Aorta (tissue), 5 donors: ENCODE results near the gene HOXD10. TPM values are rescaled to one million over a fixed set of nuclear protein-coding genes. Genes with fewer than 3 reads are reported as not detected.

ENCODE experiments used
- ATAC-seq: fragments of 200-7000 bp; cut with Tn5 transposase; one replicate; pipeline ENCODE4 v1.9.1; 2022; ENCODE audit warnings: moderate library complexity; ENCODE audit not compliant: low FRiP score
- DNase-seq, 2 donors: peaks; one replicate each; pipeline ENCODE4 v3.0.0-alpha.2; 2020
- H3K27ac ChIP-seq, 2 donors: one replicate each; pipeline ENCODE4 v1.5.1; 2013; ENCODE audit warnings: low read length in 2 of 2, mild to moderate bottlenecking in 2 of 2, moderate library complexity in 2 of 2, control low read depth in 1 of 2, inconsistent platforms in 1 of 2, low read depth in 1 of 2
- H3K27me3 ChIP-seq, 2 donors: one replicate each; pipeline ENCODE4 v1.6.1; 2013; ENCODE audit warnings: control low read depth in 1 of 2, low read length in 1 of 2, mild to moderate bottlenecking in 1 of 2, moderate library complexity in 1 of 2; ENCODE audit not compliant: insufficient read depth in 2 of 2, control insufficient read depth in 1 of 2
- H3K36me3 ChIP-seq, 2 donors: one replicate each; pipeline ENCODE4 v1.6.1; 2013; ENCODE audit warnings: control low read depth in 1 of 2, low read length in 1 of 2, mild to moderate bottlenecking in 1 of 2; ENCODE audit not compliant: insufficient read depth in 2 of 2, control insufficient read depth in 1 of 2
- H3K4me1 ChIP-seq, 2 donors: one replicate each; pipeline ENCODE4 v1.6.1; 2013; ENCODE audit warnings: low read length in 2 of 2, control low read depth in 1 of 2, mild to moderate bottlenecking in 1 of 2, moderate library complexity in 1 of 2; ENCODE audit not compliant: insufficient read depth in 2 of 2, control insufficient read depth in 1 of 2
- H3K4me3 ChIP-seq, 2 donors: one replicate each; pipeline ENCODE4 v1.5.1; 2013; ENCODE audit warnings: low read length in 2 of 2, control low read depth in 1 of 2, mild to moderate bottlenecking in 1 of 2
- H3K9me3 ChIP-seq: one replicate; pipeline ENCODE4 v1.6.1; 2013; ENCODE audit warnings: mild to moderate bottlenecking, low read length; ENCODE audit not compliant: control insufficient read depth
- WGBS, 2 donors: extraction: QIAGEN DNeasy Blood & Tissue Kit; methylation state at CpG; one replicate each; pipeline ENCODE4 v1.1.7; 2013; 5-methylcytosine and 5-hydroxymethylcytosine counted together
- intact Hi-C, 2 donors: fragments of 100-400 bp; cut with DNase I; formaldehyde crosslinking; loops; one replicate each; pipeline versions ENCODE4 v1.14.2 to v1.15.0; 2022
- polyA plus RNA-seq, 2 donors: library from polyadenylated mRNA; stranded (reverse); fragments of 200-250 nt; gene quantifications; one replicate each; pipeline ENCODE4 v1.2.3, GENCODE V29; 2013
- total RNA-seq, 2 donors: library from RNA; stranded (reverse); fragmentation: NEBNext Ultra II Directional; extraction: Animal tissue kit (Norgen Biotek cat#: 25700); gene quantifications; one replicate each; pipeline ENCODE4 v1.2.1, GENCODE V29; 2021
- donor health status: healthy with polysubstance abuse.
- donor health status: Bipolar disorder and iron deficiency.
- donor health status: DM: no; HTN: no; CAD: no.
- donor health status: DM: no; HTN: no; CAD: no.
- donor health status: DM: yes; HTN: yes; CAD: no.

The HOXD10 gene
- total and polyA plus RNA-seq, 4 donors = 1.4 TPM; not detected in 3

DNA sequence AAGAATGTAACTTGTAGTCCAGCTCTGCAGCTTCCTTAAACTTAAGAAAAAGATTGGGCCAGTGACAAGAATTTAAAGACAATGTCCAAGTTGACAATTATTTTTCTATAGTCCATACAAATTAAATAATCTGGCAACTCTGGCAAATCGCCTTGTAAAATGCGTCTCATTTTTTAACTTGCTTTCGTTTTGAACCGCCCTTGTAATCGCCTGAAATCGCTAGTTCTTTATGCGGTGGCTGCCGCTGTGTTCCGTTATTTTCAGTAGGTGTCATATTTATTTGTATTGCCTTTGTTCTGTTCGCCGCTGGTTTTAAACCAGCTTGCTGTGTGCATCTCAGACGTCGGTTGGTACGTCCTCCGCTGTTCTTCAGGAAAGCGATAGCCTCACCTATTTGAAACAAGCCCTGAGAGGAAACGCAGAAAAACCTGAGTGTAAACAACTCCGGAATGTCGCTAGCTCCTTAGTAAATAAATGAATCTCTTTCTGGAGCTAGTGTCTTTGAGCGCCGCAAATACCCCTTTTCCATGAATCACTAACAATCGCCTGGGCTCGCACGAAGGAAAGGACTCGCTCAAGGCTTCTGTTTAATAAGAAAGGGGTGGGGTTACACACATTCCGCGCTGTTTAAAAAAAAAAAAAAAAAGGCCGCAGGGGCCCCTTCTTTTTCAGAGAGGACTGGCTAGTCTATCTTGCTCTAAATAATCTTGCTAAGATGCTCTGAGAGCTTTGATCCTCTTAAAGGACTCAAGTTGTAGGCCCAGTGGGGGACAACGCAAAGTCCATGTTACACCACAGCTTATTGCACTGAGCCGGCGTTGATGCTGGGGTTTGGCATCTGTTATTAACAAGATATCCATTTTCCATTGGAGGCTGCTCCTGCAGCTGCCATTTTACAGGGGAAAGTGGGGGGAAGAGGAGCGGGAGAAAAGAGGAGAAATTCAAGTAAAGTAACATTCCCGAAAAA lies 15.9 kb downstream of the HOXD10 start:
- no peak for DNase-seq
- intact Hi-C loops = no loop called here
- no peaks in the 10 kb centered on the region for H3K4me1 ChIP-seq

DNA sequence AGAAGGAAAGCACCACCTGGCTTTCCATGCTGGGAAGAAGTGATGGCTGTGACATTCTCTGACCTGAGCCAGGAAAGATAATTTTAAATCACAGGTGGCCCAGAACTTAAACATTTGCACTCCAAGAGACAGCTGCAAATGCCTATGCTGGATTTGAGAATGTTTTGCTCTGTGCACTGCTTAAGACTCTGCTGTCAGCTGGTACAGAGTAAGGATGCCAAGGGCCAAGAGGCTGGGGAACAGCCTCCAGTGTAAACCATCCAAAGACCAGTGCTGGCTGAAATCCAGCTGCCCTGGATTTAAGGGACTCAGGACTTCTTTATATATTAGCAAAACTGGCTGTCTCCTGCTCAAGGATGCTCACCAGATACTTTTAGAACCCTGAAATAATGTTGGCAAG lies 16.8 kb downstream of the HOXD10 start:
- Histone ChIP-seq H3K9me3 (no peaks in the 10 kb centered on the region), H3K27me3 (no peaks in the 10 kb centered on the region), H3K4me3 (no peak overlapping the region), H3K27ac (no peak overlapping the region), H3K36me3 (no peaks in the 10 kb centered on the region), H3K4me1 (no peaks in the 10 kb centered on the region)
- peak in 1 of 2 donors; percentile 34 for DNase-seq
- ATAC-seq = no peak
- intact Hi-C loops = no loop called here

More for the DNA sequence above, 15.9 kb downstream of the HOXD10 start:
- Histone ChIP-seq H3K27ac (no peak overlapping the region), H3K27me3 (no peaks in the 10 kb centered on the region), H3K36me3 (no peaks in the 10 kb centered on the region), H3K9me3 (no peaks in the 10 kb centered on the region), H3K4me3 (no peak overlapping the region)
- WGBS, 2 donors = 64 to 88% methylated on average over 33 of the region's 33 CpGs
- ATAC-seq = no peak

DNA sequence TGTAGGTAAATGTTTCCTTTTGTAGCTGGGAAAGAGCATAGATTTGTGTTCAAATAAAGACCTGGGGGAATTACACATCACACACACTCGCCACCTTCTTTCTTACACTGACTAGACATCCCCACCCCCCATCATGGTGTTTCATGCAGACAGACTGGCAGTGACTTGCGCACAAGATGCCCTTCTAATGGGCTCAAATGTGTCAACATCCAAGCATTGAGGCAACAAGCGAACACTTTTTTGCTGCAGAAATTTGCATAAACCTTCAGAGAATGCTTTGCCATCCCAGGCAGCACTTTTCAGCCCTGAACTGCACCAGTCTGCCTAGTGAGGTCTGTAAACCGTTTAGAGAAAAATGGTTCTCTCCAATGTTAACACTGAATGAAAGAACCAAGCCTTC lies 17.5 kb downstream of the HOXD10 start:
- H3K4me1 ChIP-seq = no peaks in the 10 kb centered on the region
- no peaks in the 10 kb centered on the region for H3K27me3 ChIP-seq
- H3K4me3 ChIP-seq = no peak overlapping the region
- H3K9me3 ChIP-seq = no peaks in the 10 kb centered on the region
- ATAC-seq (no peak), DNase-seq (no peak)
- 79 to 90% methylated on average over 4 of the region's 4 CpGs for WGBS, 2 donors
- no peaks in the 10 kb centered on the region for H3K36me3 ChIP-seq
- intact Hi-C loops = no loop called here
- no peak overlapping the region for H3K27ac ChIP-seq

DNA sequence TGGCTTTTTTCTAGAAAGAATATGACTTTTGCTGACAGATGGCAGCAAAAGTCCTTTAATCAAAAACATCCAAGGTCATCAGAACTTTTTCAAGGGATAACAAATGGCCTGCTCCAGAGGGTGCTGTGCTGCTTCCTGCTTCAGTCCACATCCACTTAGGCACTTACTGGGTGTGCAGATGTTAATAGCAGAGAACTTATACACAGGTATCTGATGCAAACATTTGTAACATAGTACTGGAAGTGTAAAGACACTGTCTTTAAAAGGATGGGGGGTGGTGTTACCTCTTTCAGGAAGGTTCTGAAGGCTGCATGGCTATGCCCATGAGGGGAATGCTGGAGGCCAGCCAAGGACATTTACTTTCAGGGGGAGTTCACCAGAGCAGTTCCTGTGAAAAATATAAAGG lies 18.5 kb downstream of the HOXD10 start:
- Histone ChIP-seq H3K27me3 (no peaks in the 10 kb centered on the region), H3K27ac (peak overlapping the region in 1 of 2 donors; percentile 4), H3K4me3 (no peak overlapping the region), H3K36me3 (no peaks in the 10 kb centered on the region), H3K9me3 (no peaks in the 10 kb centered on the region), H3K4me1 (no peaks in the 10 kb centered on the region)
- DNase-seq = no peak
- ATAC-seq = no peak
- intact Hi-C loops = loop anchor here in 1 of 2 donors (5.0 kb wide), 1 partner anchor 417 kb away; no protein-coding TSS in a partner anchor

DNA sequence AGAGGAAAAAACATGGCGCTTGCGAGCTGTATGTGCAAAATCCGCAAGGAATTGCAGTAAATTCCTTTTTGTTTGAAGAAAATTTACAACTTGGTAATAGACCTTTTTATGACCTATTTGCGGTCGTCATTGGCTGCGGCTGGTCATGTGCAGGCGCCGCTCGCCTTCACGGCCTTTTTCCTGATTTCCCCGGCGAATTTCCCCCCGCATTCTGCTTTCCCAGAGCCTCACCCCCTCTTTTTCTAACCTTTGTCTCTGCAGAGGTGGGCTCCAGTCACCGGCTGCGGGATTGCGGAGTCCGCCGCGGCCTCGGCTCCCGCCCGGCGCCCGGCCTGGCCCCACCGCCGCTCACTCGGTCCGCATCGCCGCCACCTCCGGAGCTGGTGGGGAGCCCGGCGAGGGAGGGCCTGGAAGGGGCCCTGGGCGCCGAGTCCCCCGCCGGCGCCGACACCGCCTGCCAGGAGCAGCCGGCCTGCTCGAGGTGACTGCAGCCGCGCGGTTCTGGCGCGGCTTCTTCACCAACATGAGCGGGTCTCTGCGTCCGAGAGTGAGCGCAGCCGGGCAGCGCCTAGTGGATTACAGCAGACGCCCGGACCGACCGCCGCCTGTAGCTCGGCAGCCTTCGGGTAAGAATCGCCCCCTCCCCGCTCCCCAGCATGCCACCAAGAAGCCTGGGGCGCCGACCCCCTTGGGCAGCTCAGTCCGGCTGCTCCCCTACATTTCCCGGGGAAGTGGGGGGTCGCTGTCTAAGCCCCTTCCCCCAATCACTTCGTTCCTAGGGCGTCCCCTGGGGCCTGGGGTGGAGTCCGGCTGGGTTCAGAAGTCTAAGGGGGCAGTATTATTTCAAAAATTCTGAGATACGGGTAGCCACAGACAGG lies 20.0 kb downstream of the HOXD10 start:
- Histone ChIP-seq H3K4me3 (peak overlapping the region; percentile 84 to 88), H3K4me1 (no peaks in the 10 kb centered on the region), H3K27me3 (no peaks in the 10 kb centered on the region), H3K27ac (peak overlapping the region; percentile 73 to 94), H3K9me3 (no peaks in the 10 kb centered on the region), H3K36me3 (no peaks in the 10 kb centered on the region)
- 1 to 2% methylated on average over 69 to 71 of the region's 71 CpGs for WGBS, 2 donors
- intact Hi-C loops = loop anchor here in 1 of 2 donors (5.0 kb wide), 1 partner anchor 416 kb away; no protein-coding TSS in a partner anchor
- DNase-seq = peak in 1 of 2 donors; percentile 82
- peak; percentile 50 for ATAC-seq

DNA sequence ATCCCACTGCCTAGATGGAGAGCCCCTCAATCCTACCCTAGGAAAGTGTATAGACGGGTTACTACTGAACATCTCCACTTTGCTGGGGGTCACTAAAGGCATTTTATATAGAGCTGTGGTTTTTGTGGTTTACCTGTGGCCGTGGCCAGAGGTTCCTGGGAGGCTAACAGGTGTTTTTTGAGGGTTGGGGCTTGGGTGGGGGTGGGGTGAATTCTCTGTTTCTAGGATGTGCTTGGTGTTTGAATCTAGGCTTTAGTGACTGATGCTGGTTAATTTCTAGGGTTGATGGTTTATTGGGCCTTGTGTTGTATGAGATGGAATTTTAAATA lies 20.6 kb downstream of the HOXD10 start:
- intact Hi-C loops = loop anchor here in 1 of 2 donors (5.0 kb wide), 1 partner anchor 415 kb away; no protein-coding TSS in a partner anchor
- WGBS, 2 donors = 45 to 48% methylated on average over 2 of the region's 2 CpGs
- H3K27ac ChIP-seq = no peak overlapping the region
- DNase-seq (no peak), ATAC-seq (no peak)
- no peaks in the 10 kb centered on the region for H3K36me3 ChIP-seq
- no peaks in the 10 kb centered on the region for H3K9me3 ChIP-seq
- no peaks in the 10 kb centered on the region for H3K4me1 ChIP-seq
- H3K4me3 ChIP-seq = peak overlapping the region; percentile 84 to 88
- H3K27me3 ChIP-seq = no peaks in the 10 kb centered on the region

DNA sequence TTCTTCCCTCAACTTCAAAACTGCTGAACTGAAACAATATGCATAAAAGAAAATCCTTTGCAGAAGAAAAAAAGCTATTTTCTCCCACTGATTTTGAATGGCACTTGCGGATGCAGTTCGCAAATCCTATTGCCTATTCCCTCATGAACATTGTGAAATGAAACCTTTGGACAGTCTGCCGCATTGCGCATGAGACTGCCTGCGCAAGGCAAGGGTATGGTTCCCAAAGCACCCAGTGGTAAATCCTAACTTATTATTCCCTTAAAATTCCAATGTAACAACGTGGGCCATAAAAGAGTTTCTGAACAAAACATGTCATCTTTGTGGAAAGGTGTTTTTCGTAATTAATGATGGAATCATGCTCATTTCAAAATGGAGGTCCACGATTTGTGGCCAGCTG lies 21.3 kb downstream of the HOXD10 start:
- no peak for DNase-seq
- Histone ChIP-seq H3K4me1 (no peaks in the 10 kb centered on the region), H3K27me3 (no peaks in the 10 kb centered on the region), H3K36me3 (no peaks in the 10 kb centered on the region), H3K4me3 (no peak overlapping the region), H3K9me3 (no peaks in the 10 kb centered on the region), H3K27ac (no peak overlapping the region)
- intact Hi-C loops = loop anchor here in 1 of 2 donors (5.0 kb wide), 1 partner anchor 414 kb away; no protein-coding TSS in a partner anchor
- ATAC-seq = no peak
- 81 to 92% methylated on average over 8 of the region's 8 CpGs for WGBS, 2 donors

DNA sequence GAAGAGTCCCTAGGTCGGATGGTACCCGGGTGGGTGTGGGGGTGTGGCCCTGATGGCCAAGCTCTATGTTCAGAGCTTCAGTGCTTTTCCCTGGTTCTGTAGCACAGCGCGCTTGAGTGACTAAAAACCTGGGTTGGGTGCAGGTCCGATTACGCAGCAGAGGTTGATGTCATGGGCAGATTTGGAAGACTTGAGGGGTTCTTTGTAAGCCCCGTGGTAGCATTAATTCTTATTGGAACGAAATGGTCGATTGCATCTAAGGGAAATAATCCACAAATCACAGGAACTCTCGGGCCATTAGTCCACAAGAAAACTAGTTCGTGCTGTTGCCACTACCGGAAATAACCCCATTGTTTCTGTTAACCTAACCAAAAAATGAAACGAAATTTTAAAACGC lies 21.9 kb downstream of the HOXD10 start:
- DNase-seq (peak in 1 of 2 donors; percentile 59), ATAC-seq (no peak)
- intact Hi-C loops = loop anchor here in 1 of 2 donors (5.0 kb wide), 1 partner anchor 414 kb away; no protein-coding TSS in a partner anchor
- Histone ChIP-seq H3K27ac (no peak overlapping the region), H3K27me3 (no peaks in the 10 kb centered on the region), H3K4me3 (no peak overlapping the region), H3K4me1 (no peaks in the 10 kb centered on the region), H3K9me3 (no peaks in the 10 kb centered on the region), H3K36me3 (no peaks in the 10 kb centered on the region)
- WGBS, 2 donors = 64 to 82% methylated on average over 14 of the region's 14 CpGs
